Measurements from ENCODE around the gene TSEN2.
"Not testable (repeated sequence)": the region's sequence is repeated elsewhere in the genome, so short reads cannot be mapped to it uniquely, and the experiment has no call there.

Gene TSEN2

GRCh38 chr3:12472796-12473195, 11.5 kb upstream of the TSEN2 start:
- DNase-seq, result no peak

DNA sequence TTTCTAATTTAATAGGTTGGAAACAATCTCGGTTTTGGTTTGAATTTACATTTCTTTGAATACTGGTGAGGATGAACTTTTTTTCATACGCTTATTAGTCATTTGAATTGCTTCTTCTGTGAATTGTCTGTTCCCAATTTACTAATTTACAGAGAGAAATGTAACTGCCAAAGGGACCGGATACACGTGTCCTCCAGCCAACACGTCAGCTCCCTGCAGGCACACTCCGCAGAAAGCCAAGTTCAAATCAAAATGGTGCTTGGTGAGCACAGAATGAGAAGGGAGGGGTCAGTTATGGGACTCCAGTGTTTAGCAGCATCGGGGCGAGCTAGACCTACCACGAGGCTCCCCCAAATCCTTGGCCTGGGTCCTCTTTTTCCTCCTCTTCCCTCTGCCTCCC, 10.8 kb upstream of the TSEN2 start:
- DNase-seq, result no peak

DNA sequence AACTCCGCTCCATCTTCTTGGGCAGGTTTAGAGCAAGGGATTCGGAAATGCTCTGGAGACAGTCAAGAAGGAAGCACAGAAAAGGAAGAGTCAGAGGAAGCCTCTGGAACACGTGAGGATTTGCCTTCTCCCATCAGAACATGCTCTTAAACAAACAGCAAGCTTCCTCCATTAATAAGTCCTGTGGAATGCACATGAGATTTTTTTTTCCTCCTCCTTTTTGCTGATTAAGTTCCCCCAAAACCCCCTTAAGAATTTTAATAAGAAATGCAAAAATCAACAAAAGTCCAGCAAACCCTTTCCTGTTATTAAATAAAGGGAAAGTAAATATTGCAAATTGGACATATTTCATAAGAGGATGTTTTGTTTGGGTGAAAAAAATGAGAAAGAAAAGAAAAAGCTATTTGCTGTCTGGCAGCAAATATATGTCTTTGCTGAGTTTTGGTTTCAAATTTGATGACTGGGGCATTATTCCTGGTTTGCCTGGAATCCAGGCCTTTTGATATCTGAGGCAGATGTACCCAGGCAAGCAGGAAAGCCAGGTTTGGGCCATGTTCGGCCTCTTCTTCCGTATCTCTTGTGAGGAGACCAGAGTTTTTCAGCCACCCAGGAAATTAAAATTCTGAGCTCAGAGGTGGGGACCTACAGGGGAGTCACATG, 7.9 kb upstream of the TSEN2 start:
- DNase-seq, result no peak

- DNase-seq, result no peak
These were observed 7.0 kb upstream of the TSEN2 start for GRCh38 chr3:12477256-12477655.

DNA sequence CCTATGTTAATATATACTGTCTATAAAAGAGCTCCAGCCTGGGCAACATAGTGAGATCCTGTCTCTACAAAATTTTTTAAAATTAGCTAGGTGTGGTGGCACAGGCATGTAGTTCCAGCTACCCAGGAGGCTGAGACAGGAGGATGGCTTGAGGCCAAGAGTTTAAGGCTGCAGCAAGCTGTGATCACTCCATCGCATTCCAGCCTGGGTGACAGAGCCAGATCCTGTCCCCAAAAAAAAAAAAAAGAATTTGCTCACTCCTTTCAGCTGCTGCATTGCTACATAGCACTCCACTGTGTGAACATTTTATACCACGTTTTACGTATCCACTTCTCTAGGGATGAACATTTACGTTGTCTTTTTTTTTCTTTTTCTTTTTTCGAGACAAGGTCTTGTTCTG, 6.0 kb upstream of the TSEN2 start:
- DNase-seq, result no peak

GRCh38 chr3:12479198-12479597, 5.1 kb upstream of the TSEN2 start:
- DNase-seq, result not testable (repeated sequence)

- DNase-seq, result peak; percentile 9
These were observed 4.3 kb upstream of the TSEN2 start for GRCh38 chr3:12479919-12480427.

- DNase-seq, result no peak
These were observed 870 bp upstream of the TSEN2 start for GRCh38 chr3:12483410-12483809.

DNA sequence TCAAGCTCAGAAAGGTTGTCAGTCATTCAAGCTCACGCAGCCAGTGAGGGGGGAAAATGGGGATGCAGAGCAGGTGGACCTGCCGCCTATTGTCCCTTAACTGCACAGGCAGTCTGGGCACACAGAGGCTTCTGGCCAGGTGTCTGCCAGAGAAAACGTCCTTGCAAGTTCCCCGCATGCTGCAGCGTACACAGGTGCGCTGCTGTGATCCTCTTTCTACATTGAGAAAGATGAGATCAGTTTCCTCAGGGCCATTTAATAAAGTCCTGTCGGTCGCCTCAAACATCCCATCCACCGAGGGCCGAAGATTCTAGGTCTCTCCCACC, 445 bp upstream of the TSEN2 start:
- no peak for DNase-seq

DNA sequence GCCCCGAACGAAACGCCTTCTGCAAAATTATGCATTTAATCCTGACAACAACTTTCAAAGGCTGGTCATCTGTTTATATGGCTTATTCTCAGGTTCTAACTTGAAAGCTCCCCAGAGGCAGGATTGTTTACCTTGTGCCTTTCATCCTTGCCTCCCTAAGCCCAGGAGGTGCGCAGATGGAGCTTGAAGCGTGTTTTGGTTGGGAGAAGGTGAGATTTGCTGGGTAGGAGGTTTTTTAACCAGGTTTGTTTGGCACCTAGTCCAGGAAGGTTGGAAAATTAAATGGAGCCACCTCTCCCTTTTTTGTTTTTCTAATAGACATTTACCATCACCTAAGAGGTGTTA, 675 bp downstream of the TSEN2 start:
- DNase-seq, result no peak

DNA sequence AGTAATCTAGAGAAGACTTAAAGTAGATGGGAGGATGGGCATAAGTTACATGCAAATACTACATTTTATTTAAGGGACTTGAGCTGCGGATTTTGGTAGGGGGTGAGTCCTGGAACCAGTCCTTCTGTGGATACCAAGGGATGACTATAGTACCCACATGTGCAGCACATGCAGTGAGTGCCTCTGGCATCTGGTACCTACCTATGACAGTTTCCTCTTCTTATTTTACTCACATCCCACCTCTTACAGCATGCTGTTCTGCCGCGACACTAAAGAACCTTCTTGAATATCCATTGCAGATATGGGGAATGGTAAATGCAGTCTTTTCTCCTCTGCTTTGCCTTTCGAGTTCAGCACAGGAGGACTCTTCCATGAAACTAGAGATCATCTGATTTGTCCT, 1.7 kb downstream of the TSEN2 start:
- DNase-seq, result no peak

- DNase-seq, result no peak
These were observed 2.6 kb downstream of the TSEN2 start for GRCh38 chr3:12486916-12487315.

DNA sequence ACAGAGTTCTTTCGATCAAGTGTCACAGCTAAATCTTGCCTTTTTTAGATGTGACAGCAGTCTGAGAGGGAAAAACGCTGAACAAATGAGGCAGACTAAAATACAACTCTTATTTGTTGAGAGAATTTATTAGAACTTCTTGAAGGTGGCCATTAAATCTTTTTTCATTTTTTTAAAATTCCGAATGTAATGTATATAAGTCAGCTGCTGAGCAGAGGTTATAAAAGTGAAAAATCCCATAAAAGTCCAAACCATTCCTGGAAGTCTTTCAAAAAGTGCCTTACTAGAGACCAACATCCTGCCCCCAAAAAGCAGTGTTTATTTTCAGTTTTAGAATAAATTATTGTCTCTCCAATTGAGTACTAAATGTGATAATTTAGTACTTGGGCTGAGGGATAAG, 3.1 kb downstream of the TSEN2 start:
- DNase-seq, result no peak

DNA sequence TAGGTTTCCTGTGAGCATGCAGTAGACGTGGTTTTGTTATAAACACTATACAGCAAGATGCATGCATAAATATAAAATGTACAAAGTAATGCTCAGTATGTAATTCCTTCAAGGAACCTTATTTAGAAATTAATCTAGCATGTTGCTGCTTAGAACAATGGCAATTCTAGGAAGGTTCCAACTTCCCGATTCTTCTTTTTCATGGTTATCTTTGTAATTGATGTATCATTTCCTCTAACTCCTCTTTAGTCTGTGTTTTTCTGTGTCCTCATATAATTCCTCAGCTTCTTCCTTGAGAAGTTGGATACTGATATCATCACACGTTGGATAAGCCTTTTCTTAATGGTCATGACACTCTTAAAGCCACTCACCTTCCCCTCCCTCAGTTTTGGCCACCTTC, 3.5 kb downstream of the TSEN2 start:
- DNase-seq, result no peak

GRCh38 chr3:12489368-12489767, 5.1 kb downstream of the TSEN2 start:
- no peak for DNase-seq

GRCh38 chr3:12489832-12490231, 5.6 kb downstream of the TSEN2 start:
- no peak for DNase-seq

- no peak for DNase-seq
These were observed 6.3 kb downstream of the TSEN2 start for GRCh38 chr3:12490547-12490946.

DNA sequence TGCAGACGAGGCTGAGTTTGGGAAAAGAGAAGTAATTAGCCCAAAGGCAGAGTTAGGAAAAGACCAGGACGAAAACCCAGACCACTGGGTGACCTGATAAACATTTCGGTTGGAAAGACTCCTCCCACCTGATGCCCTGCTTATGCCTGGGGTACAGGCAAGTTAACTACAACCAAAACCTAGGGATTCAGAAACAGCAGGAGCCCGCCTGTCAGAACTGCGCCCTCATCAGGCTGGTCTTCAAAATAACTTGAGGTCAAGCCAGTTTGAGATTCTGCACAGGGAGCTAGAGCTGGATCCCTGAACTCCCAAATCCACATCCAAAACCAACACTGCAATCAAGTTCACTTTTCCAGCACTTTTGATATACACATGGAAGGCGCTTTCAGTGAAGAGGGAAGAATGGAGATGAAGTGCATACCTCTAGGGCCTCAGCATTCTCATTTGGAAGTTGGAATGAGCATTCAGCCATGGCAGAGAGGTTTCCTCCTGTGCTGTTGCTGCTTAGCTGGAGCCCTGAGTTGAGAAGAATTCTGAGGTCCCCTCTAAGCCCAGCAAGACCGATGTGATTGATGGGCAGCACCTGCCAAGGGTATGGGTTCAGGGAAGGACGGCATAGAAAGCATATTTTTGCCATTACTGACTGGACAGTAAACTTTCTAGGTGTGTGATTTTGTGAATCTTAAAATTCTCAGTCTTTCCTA, 11.6 kb downstream of the TSEN2 start:
- no peak for DNase-seq

DNA sequence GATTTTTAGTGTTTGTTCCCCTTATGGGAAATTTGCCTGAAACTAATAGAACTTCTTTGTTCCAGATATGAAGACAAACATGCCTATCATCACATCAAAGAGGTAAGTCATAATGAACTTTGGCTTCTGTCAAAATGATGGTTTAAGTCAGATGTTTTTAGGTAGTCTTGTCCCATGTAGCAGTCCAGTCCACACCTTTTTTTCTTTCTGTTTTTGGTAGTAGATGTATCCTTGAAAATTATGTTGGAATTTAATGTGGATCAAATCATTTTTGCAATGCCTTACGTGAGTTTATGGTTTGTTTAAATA, 12.1 kb downstream of the TSEN2 start:
- no peak for DNase-seq

- DNase-seq, result no peak
These were observed 15.2 kb downstream of the TSEN2 start for GRCh38 chr3:12499474-12499873.

DNA sequence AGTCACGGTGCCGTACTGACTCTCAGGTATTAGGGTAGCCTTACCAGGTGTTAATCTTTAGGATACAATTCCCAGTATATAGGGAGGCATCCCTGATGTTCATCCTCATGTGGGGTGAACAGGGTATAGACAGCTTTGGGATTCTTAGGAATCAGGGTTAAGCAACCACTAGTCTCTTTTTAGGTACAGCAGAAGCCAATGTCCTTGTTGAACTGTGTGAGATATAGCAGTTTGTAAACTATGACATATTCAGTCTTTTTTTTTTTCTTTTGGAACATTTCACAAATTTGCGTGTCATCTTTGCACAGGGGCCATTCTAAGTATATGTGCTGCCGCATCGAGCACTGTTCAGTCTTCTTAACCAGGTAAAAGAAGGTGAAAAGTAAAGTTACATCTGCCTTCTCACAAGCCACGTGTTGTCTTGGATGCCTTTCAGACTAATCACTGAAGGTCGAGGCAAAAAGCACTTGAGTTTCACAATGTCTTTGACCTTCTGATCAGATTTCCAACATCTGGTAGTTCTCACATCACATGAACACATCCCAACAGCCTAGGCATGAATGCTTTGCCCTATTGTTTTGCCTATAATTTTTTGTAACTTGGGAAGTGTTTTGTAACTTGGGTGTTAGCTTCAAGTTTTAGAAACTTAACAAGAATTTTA, 17.2 kb downstream of the TSEN2 start:
- DNase-seq, result no peak

DNA sequence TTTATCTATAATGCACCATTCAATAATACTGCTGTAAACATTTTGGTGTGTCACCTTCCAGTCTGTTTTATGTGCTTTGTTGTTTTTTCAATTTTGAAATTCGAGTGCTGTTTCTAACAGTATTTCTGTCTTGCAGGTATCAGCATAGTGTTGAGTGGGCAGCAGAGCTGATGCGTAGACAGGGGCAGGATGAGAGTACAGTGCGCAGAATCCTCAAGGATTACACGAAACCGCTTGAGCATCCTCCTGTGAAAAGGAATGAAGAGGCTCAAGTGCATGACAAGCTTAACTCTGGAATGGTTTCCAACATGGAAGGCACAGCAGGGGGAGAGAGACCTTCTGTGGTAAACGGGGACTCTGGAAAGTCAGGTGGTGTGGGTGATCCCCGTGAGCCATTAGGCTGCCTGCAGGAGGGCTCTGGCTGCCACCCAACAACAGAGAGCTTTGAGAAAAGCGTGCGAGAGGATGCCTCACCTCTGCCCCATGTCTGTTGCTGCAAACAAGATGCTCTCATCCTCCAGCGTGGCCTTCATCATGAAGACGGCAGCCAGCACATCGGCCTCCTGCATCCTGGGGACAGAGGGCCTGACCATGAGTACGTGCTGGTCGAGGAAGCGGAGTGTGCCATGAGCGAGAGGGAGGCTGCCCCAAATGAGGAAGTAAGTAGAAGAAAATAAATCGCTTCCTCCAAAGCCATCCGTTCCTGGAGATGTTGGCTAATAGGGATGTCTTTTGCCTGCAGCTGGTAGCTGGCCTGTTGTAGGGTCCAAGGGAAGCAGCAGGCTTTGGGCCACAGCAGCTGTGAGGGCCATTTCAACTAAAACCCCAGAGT, 19.1 kb downstream of the TSEN2 start:
- DNase-seq, result no peak

DNA sequence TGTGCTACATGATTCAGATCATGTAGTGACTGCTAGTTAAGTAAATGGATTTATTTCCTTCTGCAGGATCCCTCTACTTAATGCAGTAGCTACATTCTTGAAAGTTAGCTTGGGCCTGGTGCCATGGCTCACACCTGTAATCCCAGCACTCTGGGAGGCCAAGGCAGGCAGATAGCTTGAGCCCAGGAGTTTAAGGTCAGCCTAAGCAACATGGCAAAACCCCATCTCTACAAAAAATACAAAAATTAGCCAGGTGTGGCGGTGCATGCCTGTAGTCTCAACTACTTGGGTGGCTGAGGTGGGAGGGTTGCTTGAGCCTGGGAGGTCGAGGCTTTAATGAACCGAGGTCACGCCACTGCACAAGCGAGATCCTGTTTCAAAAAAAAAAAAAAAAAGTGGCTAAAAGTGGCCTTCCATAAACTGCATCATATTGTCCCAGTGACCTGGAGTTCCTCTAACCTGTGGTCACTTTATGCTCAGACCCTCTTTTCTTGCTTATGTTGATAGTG, 22.0 kb downstream of the TSEN2 start:
- DNase-seq, result no peak
